Forelimb muscle (tissue), 1 donor: ENCODE data around the gene CPEB3. TPM values are rescaled to one million over a fixed set of nuclear protein-coding genes. Genes with fewer than 3 reads are reported as not detected.
"Not testable (repeated sequence)": the region's sequence is repeated elsewhere in the genome, so short reads cannot be mapped to it uniquely, and the experiment has no call there.

Experiments used
- DNase-seq: peaks from one replicate; pipeline ENCODE4 v3.0.0-alpha.2; 2013; ENCODE audit warnings: low read depth
- polyA plus RNA-seq: library from polyadenylated mRNA; unstranded; fragments of 120-200 nt; gene quantifications from one replicate; pipeline ENCODE4 v1.2.1, GENCODE V29; 2013; ENCODE audit not compliant: insufficient read length

CPEB3 gene
- polyA plus RNA-seq, 1 donor: 3.7 TPM

GRCh38 chr10:92142512-92142911, 148.4 kb downstream of the CPEB3 start:
- DNase-seq: no peak

GRCh38 chr10:92141147-92141546, 149.7 kb downstream of the CPEB3 start:
- DNase-seq: not testable (repeated sequence)

- not testable (repeated sequence) for DNase-seq
Measured at GRCh38 chr10:92134049-92134448, 156.8 kb downstream of the CPEB3 start.

GRCh38 chr10:92131275-92131820, 159.5 kb downstream of the CPEB3 start:
- DNase-seq: no peak

- no peak for DNase-seq
Measured at GRCh38 chr10:92130622-92131274, 160.1 kb downstream of the CPEB3 start.

GRCh38 chr10:92126100-92126650, 164.7 kb downstream of the CPEB3 start:
- DNase-seq: no peak

GRCh38 chr10:92125144-92125543, 165.7 kb downstream of the CPEB3 start:
- no peak for DNase-seq

GRCh38 chr10:92124616-92125143, 166.2 kb downstream of the CPEB3 start:
- peak; percentile 65 for DNase-seq

- DNase-seq: no peak
Measured at GRCh38 chr10:92124020-92124419, 166.9 kb downstream of the CPEB3 start.

GRCh38 chr10:92122941-92123450, 167.9 kb downstream of the CPEB3 start:
- no peak for DNase-seq

GRCh38 chr10:92121686-92122492, 169.0 kb downstream of the CPEB3 start:
- DNase-seq: no peak

- DNase-seq: no peak
Measured at GRCh38 chr10:92119340-92119739, 171.5 kb downstream of the CPEB3 start.

- DNase-seq: not testable (repeated sequence)
Measured at GRCh38 chr10:92114917-92115316, 176.0 kb downstream of the CPEB3 start.

- DNase-seq: no peak
Measured at GRCh38 chr10:92113911-92114600, 176.8 kb downstream of the CPEB3 start.

- DNase-seq: no peak
Measured at GRCh38 chr10:92112462-92112861, 178.4 kb downstream of the CPEB3 start.

GRCh38 chr10:92111336-92111939, 179.4 kb downstream of the CPEB3 start:
- DNase-seq: no peak

- no peak for DNase-seq
Measured at GRCh38 chr10:92110039-92110794, 180.7 kb downstream of the CPEB3 start.

- DNase-seq: no peak
Measured at GRCh38 chr10:92108747-92109146, 182.1 kb downstream of the CPEB3 start.

- DNase-seq: no peak
Measured at GRCh38 chr10:92108120-92108519, 182.8 kb downstream of the CPEB3 start.

GRCh38 chr10:92103376-92104090, 187.3 kb downstream of the CPEB3 start:
- DNase-seq: no peak
